Liver (tissue), 9 donors: ENCODE measurements around the gene SELENOM. TPM values are rescaled to one million over a fixed set of nuclear protein-coding genes. Genes with fewer than 3 reads are reported as not detected.

Experiments
- DNase-seq: peaks from one replicate; pipeline ENCODE4 v3.0.0-alpha.2; 2017; ENCODE audit warnings: low spot score
- H3K27ac ChIP-seq, 2 donors: one replicate each; pipeline ENCODE4 v1.7.0; 2013; ENCODE audit warnings: inconsistent platforms in 2 of 2, low read length in 2 of 2, control low read depth in 1 of 2, low read depth in 1 of 2, mild to moderate bottlenecking in 1 of 2
- H3K27me3 ChIP-seq, 4 donors: one replicate each; pipeline versions ENCODE4 v1.6.1 to v1.7.0; 2013; ENCODE audit warnings: low read length in 3 of 4, inconsistent platforms in 1 of 4, mild to moderate bottlenecking in 1 of 4, moderate library complexity in 1 of 4; ENCODE audit not compliant: control insufficient read depth in 4 of 4, insufficient read depth in 4 of 4
- H3K36me3 ChIP-seq, 4 donors: one replicate each; pipeline versions ENCODE4 v1.6.1 to v1.7.0; 2013; ENCODE audit warnings: low read length in 3 of 4, mild to moderate bottlenecking in 3 of 4, low read depth in 1 of 4, moderate library complexity in 1 of 4; ENCODE audit not compliant: control insufficient read depth in 4 of 4, insufficient read depth in 3 of 4
- H3K4me1 ChIP-seq, 4 donors: one replicate each; pipeline versions ENCODE4 v1.6.1 to v1.7.0; 2013; ENCODE audit warnings: low read length in 3 of 4, mild to moderate bottlenecking in 3 of 4, moderate library complexity in 1 of 4; ENCODE audit not compliant: control insufficient read depth in 4 of 4, insufficient read depth in 4 of 4
- H3K4me3 ChIP-seq, 3 donors: one replicate each; pipeline versions ENCODE4 v1.6.1 to v1.7.0; 2013; ENCODE audit warnings: low read length in 3 of 3, control low read depth in 1 of 3, low read depth in 1 of 3, mild to moderate bottlenecking in 1 of 3
- H3K9ac ChIP-seq, 2 donors: one replicate each; pipeline ENCODE4 v1.7.0; 2013; ENCODE audit warnings: low read length in 2 of 2, mild to moderate bottlenecking in 2 of 2, moderate library complexity in 2 of 2, control low read depth in 1 of 2, low read depth in 1 of 2
- H3K9me3 ChIP-seq, 4 donors: one replicate each; pipeline versions ENCODE4 v1.6.1 to v1.7.0; 2013; ENCODE audit warnings: low read length in 3 of 4; ENCODE audit not compliant: control insufficient read depth in 4 of 4
- ATF3 ChIP-seq: IDR thresholded peaks from 2 replicates; pipeline ENCODE4 v1.6.1; 2016; ENCODE audit warnings: antibody characterized with exemption
- CTCF ChIP-seq: fragments of 150-350 bp; IDR thresholded peaks from 2 replicates; pipeline ENCODE4 v1.5.1; 2017; ENCODE audit warnings: improper control_type of control experiment, low read depth, low read length; ENCODE audit not compliant: missing input control
- EGR1 ChIP-seq, 2 donors: IDR thresholded peaks; 2 replicates each; pipeline ENCODE4 v1.6.1; 2016 to 2018; ENCODE audit warnings: antibody characterized with exemption in 2 of 2, low read depth in 2 of 2
- FOXA1 ChIP-seq: IDR thresholded peaks from 2 replicates; pipeline ENCODE4 v1.6.1; 2016; ENCODE audit warnings: antibody characterized with exemption
- FOXA2 ChIP-seq: IDR thresholded peaks from 2 replicates; pipeline ENCODE4 v1.6.1; 2016; ENCODE audit warnings: antibody characterized with exemption
- GABPA ChIP-seq, 2 donors: IDR thresholded peaks in 1 of 2; conservative IDR thresholded peaks in 1 of 2; 2 replicates each; pipeline ENCODE4 v1.6.1; 2016; ENCODE audit warnings: antibody characterized with exemption in 2 of 2, mild to moderate bottlenecking in 1 of 2, moderate library complexity in 1 of 2
- HNF4A ChIP-seq, 2 donors: conservative IDR thresholded peaks; 2 replicates each; pipeline ENCODE4 v1.6.1; 2016; ENCODE audit warnings: antibody characterized with exemption in 2 of 2, mild to moderate bottlenecking in 2 of 2
- HNF4G ChIP-seq: IDR thresholded peaks from 2 replicates; pipeline ENCODE4 v1.6.1; 2016; ENCODE audit warnings: antibody characterized with exemption
- JUND ChIP-seq, 2 donors: IDR thresholded peaks; 2 replicates each; pipeline ENCODE4 v1.6.1; 2016; ENCODE audit warnings: antibody characterized with exemption in 2 of 2
- NR2F2 ChIP-seq: IDR thresholded peaks from 2 replicates; pipeline ENCODE4 v1.6.1; 2016; ENCODE audit warnings: antibody characterized with exemption
- RAD21 ChIP-seq, 2 donors: IDR thresholded peaks; 2 replicates each; pipeline ENCODE4 v1.6.1; 2016; ENCODE audit warnings: antibody characterized with exemption in 2 of 2, mild to moderate bottlenecking in 2 of 2
- REST ChIP-seq: IDR thresholded peaks from 2 replicates; pipeline ENCODE4 v1.6.1; 2016; ENCODE audit warnings: antibody characterized with exemption, mild to moderate bottlenecking
- RXRA ChIP-seq, 2 donors: IDR thresholded peaks; 2 replicates each; pipeline ENCODE4 v1.6.1; 2017 to 2018; ENCODE audit warnings: antibody characterized with exemption in 2 of 2, mild to moderate bottlenecking in 1 of 2
- SP1 ChIP-seq: IDR thresholded peaks from 2 replicates; pipeline ENCODE4 v1.6.1; 2018; ENCODE audit warnings: antibody characterized with exemption, mild to moderate bottlenecking
- TAF1 ChIP-seq: conservative IDR thresholded peaks from 2 replicates; pipeline ENCODE4 v1.6.1; 2016; ENCODE audit warnings: antibody characterized with exemption, mild to moderate bottlenecking
- YY1 ChIP-seq: IDR thresholded peaks from 2 replicates; pipeline ENCODE4 v1.6.1; 2016; ENCODE audit warnings: antibody characterized with exemption, mild to moderate bottlenecking
- ZBTB33 ChIP-seq: IDR thresholded peaks from 2 replicates; pipeline ENCODE4 v1.6.1; 2016; ENCODE audit warnings: antibody characterized with exemption
- WGBS: extraction: QIAGEN DNeasy Blood & Tissue Kit; methylation state at CpG from one replicate; pipeline ENCODE4 v1.1.7; 2013; 5-methylcytosine and 5-hydroxymethylcytosine counted together
- polyA plus RNA-seq, 2 donors: library from polyadenylated mRNA; stranded (reverse) in 1 of 2; unstranded in 1 of 2; fragments of 200-250 nt in 1 of 2; fragments of >200 nt in 1 of 2; fragmentation: Nextera tagmentation in 1 of 2; extraction: Ambion mirVana in 1 of 2; gene quantifications; one replicate each; pipeline versions ENCODE4 v1.2.1 to v1.2.3, GENCODE V29; 2013 to 2015
- total RNA-seq, 2 donors: library from RNA; depleted of rRNA; stranded (reverse); fragments of >200 nt; gene quantifications; one replicate each; pipeline ENCODE4 v1.2.3, GENCODE V29; 2014
- donor health status: healthy.
- donor health status: healthy.
- donor health status: healthy.
- donor health status: healthy.
- donor health status: healthy.

The SELENOM gene
- total and polyA plus RNA-seq, 4 donors: 3.0 to 17.3 (median 12.2) TPM

GRCh38 chr22:31136155-31136554, 28.8 kb upstream of the SELENOM start:
- Histone ChIP-seq H3K9ac (no peak overlapping the region), H3K27ac (no peak overlapping the region), H3K36me3 (no peaks in the 10 kb centered on the region), H3K4me3 (no peak overlapping the region), H3K9me3 (no peaks in the 10 kb centered on the region), H3K27me3 (no peaks in the 10 kb centered on the region), H3K4me1 (no peaks in the 10 kb centered on the region)
- WGBS: 91% methylated on average over 9 of the region's 9 CpGs
- TF ChIP-seq NR2F2: no peak
- TF ChIP-seq EGR1 (IDR thresholded peaks at IDR 0.05; ENCODE audit: low read depth in 2 of 2): no peak
- TF ChIP-seq CTCF: no peak
- no peak for TF ChIP-seq HNF4G
- no peak for TF ChIP-seq GABPA (IDR thresholded peaks at IDR 0.05 in 1 of 2, conservative IDR thresholded peaks at IDR 0.05 in 1 of 2)
- TF ChIP-seq HNF4A (conservative IDR thresholded peaks at IDR 0.05): no peak
- no peak for TF ChIP-seq ATF3
- no peak for TF ChIP-seq REST
- no peak for TF ChIP-seq YY1
- no peak for TF ChIP-seq RAD21 (IDR thresholded peaks at IDR 0.05)
- no peak for TF ChIP-seq FOXA2
- no peak for TF ChIP-seq RXRA (IDR thresholded peaks at IDR 0.05)
- no peak for TF ChIP-seq ZBTB33
- no peak for TF ChIP-seq TAF1
- no peak for TF ChIP-seq FOXA1
- TF ChIP-seq JUND (IDR thresholded peaks at IDR 0.05): no peak
- TF ChIP-seq SP1: no peak
- DNase-seq: no peak

GRCh38 chr22:31135706-31136105, 28.3 kb upstream of the SELENOM start:
- Histone ChIP-seq H3K36me3 (no peaks in the 10 kb centered on the region), H3K4me1 (no peaks in the 10 kb centered on the region), H3K27ac (no peak overlapping the region), H3K27me3 (no peaks in the 10 kb centered on the region), H3K9ac (no peak overlapping the region), H3K4me3 (no peak overlapping the region), H3K9me3 (no peaks in the 10 kb centered on the region)
- WGBS: 94% methylated on average over 6 of the region's 6 CpGs
- TF ChIP-seq NR2F2 (no peak), SP1 (no peak), RXRA (IDR thresholded peaks at IDR 0.05) (no peak), FOXA2 (no peak), TAF1 (no peak), YY1 (no peak), JUND (IDR thresholded peaks at IDR 0.05) (no peak)
- DNase-seq: no peak
